GM23338 (cell line): ENCODE measurements around the gene ATP13A1. TPM values are rescaled to one million over a fixed set of nuclear protein-coding genes. Genes with fewer than 3 reads are reported as not detected.

Experiments
- ATAC-seq: fragments of 200-7000 bp; cut with Tn5 transposase; 3 replicates; pipeline ENCODE4 v1.9.1; 2020
- DNase-seq: peaks from one replicate; pipeline ENCODE4 v3.0.0-alpha.2; 2015; ENCODE audit warnings: low spot score
- H2AFZ ChIP-seq: fragments of 200-600 bp; sonication (generic); 2 replicates; pipeline ENCODE4 v1.8.0; 2016; ENCODE audit warnings: antibody characterized with exemption, mild to moderate bottlenecking, moderate library complexity
- H3F3A ChIP-seq: fragments of 200-600 bp; sonication (generic); replicated peaks from 2 replicates; pipeline ENCODE4 v1.8.0; 2017; ENCODE audit warnings: antibody characterized with exemption, mixed run types, low read depth
- H3K27ac ChIP-seq: fragments of 200-600 bp; sonication (generic); 2 replicates; pipeline ENCODE4 v1.6.1; 2016; ENCODE audit warnings: low read depth
- H3K27me3 ChIP-seq: fragments of 200-600 bp; sonication (generic); 2 replicates; pipeline ENCODE4 v1.8.0; 2016; ENCODE audit warnings: mild to moderate bottlenecking, mixed run types, moderate library complexity; ENCODE audit not compliant: insufficient read depth
- H3K36me3 ChIP-seq: fragments of 200-600 bp; sonication (generic); 2 replicates; pipeline ENCODE4 v1.8.0; 2016; ENCODE audit warnings: mild to moderate bottlenecking; ENCODE audit not compliant: insufficient read depth
- H3K4me1 ChIP-seq: fragments of 200-600 bp; sonication (generic); 2 replicates; pipeline ENCODE4 v1.8.0; 2016; ENCODE audit warnings: mild to moderate bottlenecking, moderate library complexity; ENCODE audit not compliant: insufficient read depth
- H3K4me2 ChIP-seq: fragments of 200-600 bp; sonication (generic); 2 replicates; pipeline ENCODE4 v1.7.1; 2017; ENCODE audit warnings: mixed run types
- H3K4me3 ChIP-seq: fragments of 200-600 bp; sonication (generic); 2 replicates; pipeline ENCODE4 v1.6.1; 2016; ENCODE audit warnings: mixed run types
- H3K79me2 ChIP-seq: fragments of 200-600 bp; sonication (generic); replicated peaks from 2 replicates; pipeline ENCODE4 v1.8.0; 2017; ENCODE audit warnings: mild to moderate bottlenecking; ENCODE audit not compliant: insufficient read depth
- H3K9me2 ChIP-seq: fragments of 200-600 bp; sonication (generic); 2 replicates; pipeline ENCODE4 v1.8.0; 2017; ENCODE audit not compliant: insufficient read depth
- H4K20me1 ChIP-seq: fragments of 200-600 bp; sonication (generic); replicated peaks from 2 replicates; pipeline ENCODE4 v1.8.0; 2017; ENCODE audit warnings: mild to moderate bottlenecking; ENCODE audit not compliant: insufficient read depth
- H3K27ac Mint-ChIP-seq: 2 replicates; pipeline ENCODE4 v1.8.0; 2020; ENCODE audit warnings: inconsistent platforms, mild to moderate bottlenecking, moderate library complexity, mixed read lengths
- H3K27me3 Mint-ChIP-seq: 3 replicates; pipeline ENCODE4 v1.8.0; 2022; ENCODE audit warnings: low read depth, mild to moderate bottlenecking, moderate library complexity, mixed read lengths, inconsistent platforms; ENCODE audit not compliant: insufficient read depth, poor library complexity
- H3K36me3 Mint-ChIP-seq: 3 replicates; pipeline ENCODE4 v1.8.0; 2021; ENCODE audit warnings: low read depth, mild to moderate bottlenecking, inconsistent platforms, moderate library complexity, mixed read lengths
- H3K4me1 Mint-ChIP-seq: 3 replicates; pipeline ENCODE4 v1.8.0; 2020; ENCODE audit warnings: mild to moderate bottlenecking, inconsistent platforms, mixed read lengths
- H3K4me3 Mint-ChIP-seq: 3 replicates; pipeline ENCODE4 v1.8.0; 2021; ENCODE audit warnings: moderate library complexity, mild to moderate bottlenecking, inconsistent platforms, mixed read lengths
- H3K9me3 Mint-ChIP-seq: 3 replicates; pipeline ENCODE4 v1.8.0; 2020; ENCODE audit warnings: moderate library complexity, mild to moderate bottlenecking, inconsistent platforms, mixed read lengths
- CREB1 ChIP-seq: fragments of 250-450 bp; sonication (Bioruptor Pico); IDR thresholded peaks from 2 replicates; pipeline ENCODE4 v1.5.0; 2020; ENCODE audit warnings: low read depth, mild to moderate bottlenecking, moderate library complexity
- EZH2 ChIP-seq: fragments of 200-600 bp; sonication (generic); IDR thresholded peaks from one replicate; pipeline ENCODE4 v1.8.0; 2017; ENCODE audit warnings: antibody characterized with exemption, mild to moderate bottlenecking, low read depth; ENCODE audit not compliant: unreplicated experiment
- EZH2phosphoT487 ChIP-seq: fragments of 200-600 bp; sonication (generic); IDR thresholded peaks from one replicate; pipeline ENCODE4 v1.8.1; 2018; ENCODE audit warnings: antibody characterized with exemption; ENCODE audit not compliant: unreplicated experiment
- JUNB ChIP-seq: IDR thresholded peaks from one replicate; pipeline ENCODE4 v1.6.1; 2016; ENCODE audit warnings: antibody characterized with exemption; ENCODE audit not compliant: unreplicated experiment
- NANOG ChIP-seq: IDR thresholded peaks from 2 replicates; pipeline ENCODE4 v1.6.1; 2016; ENCODE audit warnings: antibody characterized with exemption, borderline replicate concordance
- POLR2AphosphoS5 ChIP-seq: IDR thresholded peaks from 2 replicates; pipeline ENCODE4 v1.6.1; 2016; ENCODE audit warnings: antibody characterized with exemption, low read depth
- STAT1 ChIP-seq: IDR thresholded peaks from one replicate; pipeline ENCODE4 v1.6.1; 2016; ENCODE audit warnings: antibody characterized with exemption; ENCODE audit not compliant: unreplicated experiment
- ZNF114 ChIP-seq: fragments of 250-450 bp; sonication (Bioruptor Pico); IDR thresholded peaks from 2 replicates; pipeline ENCODE4 v1.5.0; 2020; ENCODE audit warnings: mild to moderate bottlenecking, moderate library complexity
- ZNF331 ChIP-seq: fragments of 250-450 bp; sonication (Bioruptor Pico); IDR thresholded peaks from 2 replicates; pipeline ENCODE4 v1.5.0; 2020; ENCODE audit warnings: low read depth, mild to moderate bottlenecking, moderate library complexity
- polyA plus RNA-seq: library from polyadenylated mRNA; unstranded; fragments of >200 nt; fragmentation: Nextera tagmentation; extraction: Ambion mirVana; gene quantifications from 2 replicates; pipeline ENCODE4 v1.2.1, GENCODE V29; 2016
- total RNA-seq: library from RNA; depleted of rRNA; stranded (reverse); fragments of >200 nt; shearing (Covaris generic); gene quantifications from 2 replicates; pipeline ENCODE4 v1.2.3, GENCODE V29; 2014
- TF ChIP-seq, protein P1 (sequence below), 2 experiments: fragments of 200-600 bp in 1 of 2; sonication (generic) in 1 of 2; conservative IDR thresholded peaks; 2 replicates each; pipeline versions ENCODE4 v1.5.1 to v1.6.1; 2016 to 2017; ENCODE audit warnings: antibody characterized with exemption in 2 of 2, low read depth in 2 of 2, mild to moderate bottlenecking in 2 of 2, moderate library complexity in 1 of 2
- TF ChIP-seq, protein P2 (sequence below): fragments of 250-450 bp; sonication (Bioruptor Pico); IDR thresholded peaks from 2 replicates; pipeline ENCODE4 v1.5.0; 2020; ENCODE audit warnings: mild to moderate bottlenecking, moderate library complexity
- TF ChIP-seq, protein P3 (sequence below): IDR thresholded peaks from 2 replicates; pipeline ENCODE4 v1.6.1; 2016; ENCODE audit warnings: antibody characterized with exemption
- TF ChIP-seq, protein P4 (sequence below): IDR thresholded peaks from one replicate; pipeline ENCODE4 v1.6.1; 2018; ENCODE audit warnings: antibody characterized with exemption; ENCODE audit not compliant: unreplicated experiment

ATP13A1 gene
- total and polyA plus RNA-seq, 2 experiments from 2014 or later = 38.1 to 307 TPM

DNA sequence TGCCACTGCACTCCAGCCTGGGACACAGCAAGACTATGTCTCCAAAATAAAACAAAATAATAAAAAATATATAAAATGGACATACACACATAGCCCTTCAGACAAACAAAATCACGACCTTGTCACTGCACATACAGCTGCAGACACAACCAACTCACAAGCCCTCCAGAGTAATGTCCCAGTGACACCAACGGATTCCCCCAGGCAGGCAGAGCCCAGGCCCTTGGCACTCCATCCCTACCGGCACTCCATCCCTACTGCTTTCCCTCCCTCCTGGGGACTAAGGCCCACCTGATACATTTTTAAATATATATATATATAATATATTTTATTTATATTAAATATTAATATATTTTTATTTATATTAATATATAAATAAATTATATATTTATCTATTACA, 23.6 kb upstream of the ATP13A1 start:
- no peaks in the 10 kb centered on the region for H3K79me2 ChIP-seq
- Mint-ChIP-seq H3K9me3 (peaks cover 6% of the 10 kb centered on the region), H3K4me3 (no peak overlapping the region), H3K27ac (no peak overlapping the region), H3K36me3 (peaks cover 33% of the 10 kb centered on the region), H3K27me3 (peaks cover 3% of the 10 kb centered on the region), H3K4me1 (no peaks in the 10 kb centered on the region)
- H3K4me1 ChIP-seq = no peaks in the 10 kb centered on the region
- H3K4me3 ChIP-seq = no peak overlapping the region
- H3F3A ChIP-seq = 0 out of 2 replicates have a peak, but pooled peaks cover 6% of the 10 kb centered on the region
- H4K20me1 ChIP-seq = peaks cover 5% of the 10 kb centered on the region; the same call in 1 of the 2 replicates
- H3K27me3 ChIP-seq = no peaks in the 10 kb centered on the region
- peak overlapping the region; percentile 39; the same call in 1 of the 2 replicates for H3K27ac ChIP-seq
- no peak overlapping the region for H3K4me2 ChIP-seq
- no peak for TF ChIP-seq NANOG
- TF ChIP-seq CREB1 (CRISPR knock-in tag) = no peak
- TF ChIP-seq EZH2phosphoT487 = no peak
- no peak for TF ChIP-seq ZNF331 (CRISPR knock-in tag)
- TF ChIP-seq, protein P1, sequence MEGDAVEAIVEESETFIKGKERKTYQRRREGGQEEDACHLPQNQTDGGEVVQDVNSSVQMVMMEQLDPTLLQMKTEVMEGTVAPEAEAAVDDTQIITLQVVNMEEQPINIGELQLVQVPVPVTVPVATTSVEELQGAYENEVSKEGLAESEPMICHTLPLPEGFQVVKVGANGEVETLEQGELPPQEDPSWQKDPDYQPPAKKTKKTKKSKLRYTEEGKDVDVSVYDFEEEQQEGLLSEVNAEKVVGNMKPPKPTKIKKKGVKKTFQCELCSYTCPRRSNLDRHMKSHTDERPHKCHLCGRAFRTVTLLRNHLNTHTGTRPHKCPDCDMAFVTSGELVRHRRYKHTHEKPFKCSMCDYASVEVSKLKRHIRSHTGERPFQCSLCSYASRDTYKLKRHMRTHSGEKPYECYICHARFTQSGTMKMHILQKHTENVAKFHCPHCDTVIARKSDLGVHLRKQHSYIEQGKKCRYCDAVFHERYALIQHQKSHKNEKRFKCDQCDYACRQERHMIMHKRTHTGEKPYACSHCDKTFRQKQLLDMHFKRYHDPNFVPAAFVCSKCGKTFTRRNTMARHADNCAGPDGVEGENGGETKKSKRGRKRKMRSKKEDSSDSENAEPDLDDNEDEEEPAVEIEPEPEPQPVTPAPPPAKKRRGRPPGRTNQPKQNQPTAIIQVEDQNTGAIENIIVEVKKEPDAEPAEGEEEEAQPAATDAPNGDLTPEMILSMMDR (conservative IDR thresholded peaks at IDR 0.05; ENCODE audit: low read depth in 2 of 2) = no peak
- no peak for TF ChIP-seq JUNB
- TF ChIP-seq EZH2 = no peak
- TF ChIP-seq POLR2AphosphoS5 = no peak
- TF ChIP-seq STAT1 = no peak
- TF ChIP-seq, protein P2, sequence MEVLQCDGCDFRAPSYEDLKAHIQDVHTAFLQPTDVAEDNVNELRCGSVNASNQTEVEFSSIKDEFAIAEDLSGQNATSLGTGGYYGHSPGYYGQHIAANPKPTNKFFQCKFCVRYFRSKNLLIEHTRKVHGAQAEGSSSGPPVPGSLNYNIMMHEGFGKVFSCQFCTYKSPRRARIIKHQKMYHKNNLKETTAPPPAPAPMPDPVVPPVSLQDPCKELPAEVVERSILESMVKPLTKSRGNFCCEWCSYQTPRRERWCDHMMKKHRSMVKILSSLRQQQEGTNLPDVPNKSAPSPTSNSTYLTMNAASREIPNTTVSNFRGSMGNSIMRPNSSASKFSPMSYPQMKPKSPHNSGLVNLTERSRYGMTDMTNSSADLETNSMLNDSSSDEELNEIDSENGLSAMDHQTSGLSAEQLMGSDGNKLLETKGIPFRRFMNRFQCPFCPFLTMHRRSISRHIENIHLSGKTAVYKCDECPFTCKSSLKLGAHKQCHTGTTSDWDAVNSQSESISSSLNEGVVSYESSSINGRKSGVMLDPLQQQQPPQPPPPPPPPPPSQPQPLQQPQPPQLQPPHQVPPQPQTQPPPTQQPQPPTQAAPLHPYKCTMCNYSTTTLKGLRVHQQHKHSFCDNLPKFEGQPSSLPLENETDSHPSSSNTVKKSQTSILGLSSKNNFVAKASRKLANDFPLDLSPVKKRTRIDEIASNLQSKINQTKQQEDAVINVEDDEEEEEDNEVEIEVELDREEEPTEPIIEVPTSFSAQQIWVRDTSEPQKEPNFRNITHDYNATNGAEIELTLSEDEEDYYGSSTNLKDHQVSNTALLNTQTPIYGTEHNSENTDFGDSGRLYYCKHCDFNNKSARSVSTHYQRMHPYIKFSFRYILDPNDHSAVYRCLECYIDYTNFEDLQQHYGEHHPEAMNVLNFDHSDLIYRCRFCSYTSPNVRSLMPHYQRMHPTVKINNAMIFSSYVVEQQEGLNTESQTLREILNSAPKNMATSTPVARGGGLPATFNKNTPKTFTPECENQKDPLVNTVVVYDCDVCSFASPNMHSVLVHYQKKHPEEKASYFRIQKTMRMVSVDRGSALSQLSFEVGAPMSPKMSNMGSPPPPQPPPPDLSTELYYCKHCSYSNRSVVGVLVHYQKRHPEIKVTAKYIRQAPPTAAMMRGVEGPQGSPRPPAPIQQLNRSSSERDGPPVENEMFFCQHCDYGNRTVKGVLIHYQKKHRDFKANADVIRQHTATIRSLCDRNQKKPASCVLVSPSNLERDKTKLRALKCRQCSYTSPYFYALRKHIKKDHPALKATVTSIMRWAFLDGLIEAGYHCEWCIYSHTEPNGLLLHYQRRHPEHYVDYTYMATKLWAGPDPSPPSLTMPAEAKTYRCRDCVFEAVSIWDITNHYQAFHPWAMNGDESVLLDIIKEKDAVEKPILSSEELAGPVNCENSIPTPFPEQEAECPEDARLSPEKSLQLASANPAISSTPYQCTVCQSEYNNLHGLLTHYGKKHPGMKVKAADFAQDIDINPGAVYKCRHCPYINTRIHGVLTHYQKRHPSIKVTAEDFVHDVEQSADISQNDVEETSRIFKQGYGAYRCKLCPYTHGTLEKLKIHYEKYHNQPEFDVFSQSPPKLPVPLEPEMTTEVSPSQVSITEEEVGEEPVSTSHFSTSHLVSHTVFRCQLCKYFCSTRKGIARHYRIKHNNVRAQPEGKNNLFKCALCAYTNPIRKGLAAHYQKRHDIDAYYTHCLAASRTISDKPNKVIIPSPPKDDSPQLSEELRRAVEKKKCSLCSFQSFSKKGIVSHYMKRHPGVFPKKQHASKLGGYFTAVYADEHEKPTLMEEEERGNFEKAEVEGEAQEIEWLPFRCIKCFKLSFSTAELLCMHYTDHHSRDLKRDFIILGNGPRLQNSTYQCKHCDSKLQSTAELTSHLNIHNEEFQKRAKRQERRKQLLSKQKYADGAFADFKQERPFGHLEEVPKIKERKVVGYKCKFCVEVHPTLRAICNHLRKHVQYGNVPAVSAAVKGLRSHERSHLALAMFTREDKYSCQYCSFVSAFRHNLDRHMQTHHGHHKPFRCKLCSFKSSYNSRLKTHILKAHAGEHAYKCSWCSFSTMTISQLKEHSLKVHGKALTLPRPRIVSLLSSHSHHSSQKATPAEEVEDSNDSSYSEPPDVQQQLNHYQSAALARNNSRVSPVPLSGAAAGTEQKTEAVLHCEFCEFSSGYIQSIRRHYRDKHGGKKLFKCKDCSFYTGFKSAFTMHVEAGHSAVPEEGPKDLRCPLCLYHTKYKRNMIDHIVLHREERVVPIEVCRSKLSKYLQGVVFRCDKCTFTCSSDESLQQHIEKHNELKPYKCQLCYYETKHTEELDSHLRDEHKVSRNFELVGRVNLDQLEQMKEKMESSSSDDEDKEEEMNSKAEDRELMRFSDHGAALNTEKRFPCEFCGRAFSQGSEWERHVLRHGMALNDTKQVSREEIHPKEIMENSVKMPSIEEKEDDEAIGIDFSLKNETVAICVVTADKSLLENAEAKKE (CRISPR knock-in tag) = no peak
- TF ChIP-seq ZNF114 (CRISPR knock-in tag) = no peak
- TF ChIP-seq, protein P3, sequence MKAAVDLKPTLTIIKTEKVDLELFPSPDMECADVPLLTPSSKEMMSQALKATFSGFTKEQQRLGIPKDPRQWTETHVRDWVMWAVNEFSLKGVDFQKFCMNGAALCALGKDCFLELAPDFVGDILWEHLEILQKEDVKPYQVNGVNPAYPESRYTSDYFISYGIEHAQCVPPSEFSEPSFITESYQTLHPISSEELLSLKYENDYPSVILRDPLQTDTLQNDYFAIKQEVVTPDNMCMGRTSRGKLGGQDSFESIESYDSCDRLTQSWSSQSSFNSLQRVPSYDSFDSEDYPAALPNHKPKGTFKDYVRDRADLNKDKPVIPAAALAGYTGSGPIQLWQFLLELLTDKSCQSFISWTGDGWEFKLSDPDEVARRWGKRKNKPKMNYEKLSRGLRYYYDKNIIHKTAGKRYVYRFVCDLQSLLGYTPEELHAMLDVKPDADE = no peak
- TF ChIP-seq, protein P4, sequence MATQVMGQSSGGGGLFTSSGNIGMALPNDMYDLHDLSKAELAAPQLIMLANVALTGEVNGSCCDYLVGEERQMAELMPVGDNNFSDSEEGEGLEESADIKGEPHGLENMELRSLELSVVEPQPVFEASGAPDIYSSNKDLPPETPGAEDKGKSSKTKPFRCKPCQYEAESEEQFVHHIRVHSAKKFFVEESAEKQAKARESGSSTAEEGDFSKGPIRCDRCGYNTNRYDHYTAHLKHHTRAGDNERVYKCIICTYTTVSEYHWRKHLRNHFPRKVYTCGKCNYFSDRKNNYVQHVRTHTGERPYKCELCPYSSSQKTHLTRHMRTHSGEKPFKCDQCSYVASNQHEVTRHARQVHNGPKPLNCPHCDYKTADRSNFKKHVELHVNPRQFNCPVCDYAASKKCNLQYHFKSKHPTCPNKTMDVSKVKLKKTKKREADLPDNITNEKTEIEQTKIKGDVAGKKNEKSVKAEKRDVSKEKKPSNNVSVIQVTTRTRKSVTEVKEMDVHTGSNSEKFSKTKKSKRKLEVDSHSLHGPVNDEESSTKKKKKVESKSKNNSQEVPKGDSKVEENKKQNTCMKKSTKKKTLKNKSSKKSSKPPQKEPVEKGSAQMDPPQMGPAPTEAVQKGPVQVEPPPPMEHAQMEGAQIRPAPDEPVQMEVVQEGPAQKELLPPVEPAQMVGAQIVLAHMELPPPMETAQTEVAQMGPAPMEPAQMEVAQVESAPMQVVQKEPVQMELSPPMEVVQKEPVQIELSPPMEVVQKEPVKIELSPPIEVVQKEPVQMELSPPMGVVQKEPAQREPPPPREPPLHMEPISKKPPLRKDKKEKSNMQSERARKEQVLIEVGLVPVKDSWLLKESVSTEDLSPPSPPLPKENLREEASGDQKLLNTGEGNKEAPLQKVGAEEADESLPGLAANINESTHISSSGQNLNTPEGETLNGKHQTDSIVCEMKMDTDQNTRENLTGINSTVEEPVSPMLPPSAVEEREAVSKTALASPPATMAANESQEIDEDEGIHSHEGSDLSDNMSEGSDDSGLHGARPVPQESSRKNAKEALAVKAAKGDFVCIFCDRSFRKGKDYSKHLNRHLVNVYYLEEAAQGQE = no peak
- H3K9me2 ChIP-seq = no peaks in the 10 kb centered on the region
- no peak overlapping the region for H2AFZ ChIP-seq
- H3K36me3 ChIP-seq = peaks cover 8% of the 10 kb centered on the region; the same call in 1 of the 2 replicates
- ATAC-seq (peak; percentile 48; the same call in 1 of the 3 replicates), DNase-seq (no peak)
